Adrenal gland (tissue), 12 donors: ENCODE data around the gene C1orf56. TPM values are rescaled to one million over a fixed set of nuclear protein-coding genes. Genes with fewer than 3 reads are reported as not detected.
A peak's percentile ranks its signal among the peaks of the same experiment; 100 is the strongest.

Experiments
- DNase-seq, 7 donors: peaks; one replicate each; pipeline ENCODE4 v3.0.0-alpha.2; 2019 to 2020
- H3K27ac ChIP-seq, 5 donors: fragments of 200-600 bp; sonication (generic) in 4 of 5; 1 replicate in 3 of 5; 2 replicates in 2 of 5; pipeline versions ENCODE4 v1.5.1 to v1.8.0; 2016 to 2020; ENCODE audit warnings: mild to moderate bottlenecking in 1 of 5
- H3K27me3 ChIP-seq: fragments of 200-600 bp; 2 replicates; pipeline ENCODE4 v1.8.0; 2021
- H3K36me3 ChIP-seq, 2 donors: fragments of 200-600 bp; replicated peaks in 1 of 2; 1 replicate in 1 of 2; 2 replicates in 1 of 2; pipeline versions ENCODE4 v1.5.1 to v1.8.0; 2018 to 2022
- H3K4me1 ChIP-seq, 2 donors: fragments of 200-600 bp; replicated peaks in 1 of 2; 1 replicate in 1 of 2; 2 replicates in 1 of 2; pipeline versions ENCODE4 v1.5.1 to v1.8.0; 2018 to 2021
- H3K4me3 ChIP-seq, 4 donors: fragments of 200-600 bp; sonication (generic) in 3 of 4; one replicate each; pipeline ENCODE4 v1.5.1; 2016 to 2018
- H3K9me3 ChIP-seq, 3 donors: fragments of 200-600 bp; sonication (generic) in 1 of 3; replicated peaks in 1 of 3; 1 replicate in 2 of 3; 2 replicates in 1 of 3; pipeline versions ENCODE4 v1.5.1 to v1.8.0; 2016 to 2021
- POLR2A ChIP-seq, 2 donors: fragments of 450-650 bp; IDR thresholded peaks; one replicate each; pipeline ENCODE4 v1.6.1; 2017; ENCODE audit warnings: antibody characterized with exemption in 2 of 2, mild to moderate bottlenecking in 2 of 2, moderate library complexity in 1 of 2
- WGBS, 4 donors: extraction: QIAGEN DNeasy Blood & Tissue Kit in 2 of 4; methylation state at CpG; one replicate each; pipeline versions ENCODE4 v1.1.5 to v1.1.7; 2013 to 2017; 5-methylcytosine and 5-hydroxymethylcytosine counted together
- intact Hi-C, 2 donors: fragments of 100-400 bp; cut with DNase I; formaldehyde crosslinking; loops; one replicate each; pipeline versions ENCODE4 v1.14.1 to v1.15.0; 2022 to 2023
- polyA plus RNA-seq, 3 donors: library from polyadenylated mRNA; stranded (reverse); fragments of 200-250 nt in 2 of 3; fragments of 350-450 nt in 1 of 3; fragmentation: Illumina TruSeq in 1 of 3; extraction: RNeasy Lipid Tissue Mini Kit (QIAGEN cat#74804) in 1 of 3; gene quantifications; one replicate each; pipeline ENCODE4 v1.2.3, GENCODE V29; 2013 to 2014
- total RNA-seq, 9 donors: library from RNA; depleted of rRNA in 4 of 9; stranded (reverse); fragments of >200 nt in 4 of 9; fragments of 120-200 nt in 1 of 9; fragmentation: NEBNext Ultra II Directional in 1 of 9; extraction: Animal tissue kit (Norgen Biotek cat#: 25700) in 1 of 9; gene quantifications; one replicate each; pipeline versions ENCODE4 v1.1.0 to v1.2.4, GENCODE V29; 2013 to 2023
- TF ChIP-seq, protein P1 (sequence below), 6 experiments: fragments of 450-650 bp in 4 of 6; fragments of 200-600 bp in 2 of 6; sonication (generic) in 1 of 6; IDR thresholded peaks; 1 replicate in 5 of 6; 2 replicates in 1 of 6; pipeline versions ENCODE4 v1.5.1 to v1.8.0; 2016 to 2021; ENCODE audit warnings: antibody characterized with exemption in 6 of 6, mild to moderate bottlenecking in 2 of 6, moderate library complexity in 1 of 6
- donor health status: healthy with polysubstance abuse.
- donor health status: Bipolar disorder and iron deficiency.
- donor health status: DM: yes; HTN: yes; CAD: no.
- donor health status: DM: no; HTN: no; CAD: no.
- donor health status: DM: no; HTN: no; CAD: no.
- donor health status: DM: yes; HTN: yes; CAD: no.

The C1orf56 gene
- total and polyA plus RNA-seq, 12 donors: 3.9 to 29.7 (median 11.5) TPM

DNA sequence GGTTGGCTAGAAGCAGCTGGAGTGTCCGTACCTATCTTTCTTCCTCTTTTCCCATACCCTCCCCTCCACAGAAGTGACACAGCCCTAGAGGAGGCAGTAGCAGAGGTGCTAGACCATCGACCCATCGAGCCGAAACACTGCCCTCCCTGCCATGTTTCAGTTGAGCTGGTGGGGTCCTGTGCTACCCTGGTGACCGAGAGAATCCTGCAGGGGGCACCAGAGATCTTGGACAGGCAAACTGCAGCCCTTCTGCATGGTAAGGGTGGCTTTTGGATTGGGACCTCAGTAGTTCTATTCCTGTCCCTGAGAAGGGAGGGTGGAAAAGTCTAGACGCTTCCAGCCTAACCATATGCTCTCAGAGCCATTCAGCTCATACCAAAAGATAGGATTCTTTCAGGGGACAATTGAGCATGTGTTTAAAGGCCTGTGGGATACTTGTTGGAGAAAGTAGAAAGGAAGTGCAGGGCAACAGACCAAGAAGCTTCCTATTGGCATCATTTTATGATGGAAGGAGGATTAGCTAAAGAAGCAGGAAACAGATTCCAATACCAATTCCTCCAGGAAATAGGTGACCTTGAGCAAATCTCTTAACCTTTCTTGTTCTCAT, 22.9 kb upstream of the C1orf56 start:
- peaks cover 0 to 5% of the 10 kb centered on the region in 2 donors for H3K4me1 ChIP-seq
- peak; percentile 79 to 93 (median 88) for DNase-seq
- H3K36me3 ChIP-seq: peaks cover 0 to 33% of the 10 kb centered on the region in 2 donors
- TF ChIP-seq, protein P1, sequence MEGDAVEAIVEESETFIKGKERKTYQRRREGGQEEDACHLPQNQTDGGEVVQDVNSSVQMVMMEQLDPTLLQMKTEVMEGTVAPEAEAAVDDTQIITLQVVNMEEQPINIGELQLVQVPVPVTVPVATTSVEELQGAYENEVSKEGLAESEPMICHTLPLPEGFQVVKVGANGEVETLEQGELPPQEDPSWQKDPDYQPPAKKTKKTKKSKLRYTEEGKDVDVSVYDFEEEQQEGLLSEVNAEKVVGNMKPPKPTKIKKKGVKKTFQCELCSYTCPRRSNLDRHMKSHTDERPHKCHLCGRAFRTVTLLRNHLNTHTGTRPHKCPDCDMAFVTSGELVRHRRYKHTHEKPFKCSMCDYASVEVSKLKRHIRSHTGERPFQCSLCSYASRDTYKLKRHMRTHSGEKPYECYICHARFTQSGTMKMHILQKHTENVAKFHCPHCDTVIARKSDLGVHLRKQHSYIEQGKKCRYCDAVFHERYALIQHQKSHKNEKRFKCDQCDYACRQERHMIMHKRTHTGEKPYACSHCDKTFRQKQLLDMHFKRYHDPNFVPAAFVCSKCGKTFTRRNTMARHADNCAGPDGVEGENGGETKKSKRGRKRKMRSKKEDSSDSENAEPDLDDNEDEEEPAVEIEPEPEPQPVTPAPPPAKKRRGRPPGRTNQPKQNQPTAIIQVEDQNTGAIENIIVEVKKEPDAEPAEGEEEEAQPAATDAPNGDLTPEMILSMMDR (IDR thresholded peaks at IDR 0.05): peak; percentile 61 to 85 (median 74)
- no peak for TF ChIP-seq POLR2A (IDR thresholded peaks at IDR 0.05)
- intact Hi-C loops: loop anchor here in 1 of 2 donors (10.0 kb wide), 1 partner anchor 130 kb away; the partner anchor contains the start of gene TNFAIP8L2
- H3K4me3 ChIP-seq: no peak overlapping the region
- no peaks in the 10 kb centered on the region for H3K27me3 ChIP-seq
- no peaks in the 10 kb centered on the region for H3K9me3 ChIP-seq
- H3K27ac ChIP-seq: peak overlapping the region in 1 of 5 donors; percentile 41
- WGBS, 4 donors: 15 to 23% (median 18%) methylated on average over 5 to 6 of the region's 6 CpGs

DNA sequence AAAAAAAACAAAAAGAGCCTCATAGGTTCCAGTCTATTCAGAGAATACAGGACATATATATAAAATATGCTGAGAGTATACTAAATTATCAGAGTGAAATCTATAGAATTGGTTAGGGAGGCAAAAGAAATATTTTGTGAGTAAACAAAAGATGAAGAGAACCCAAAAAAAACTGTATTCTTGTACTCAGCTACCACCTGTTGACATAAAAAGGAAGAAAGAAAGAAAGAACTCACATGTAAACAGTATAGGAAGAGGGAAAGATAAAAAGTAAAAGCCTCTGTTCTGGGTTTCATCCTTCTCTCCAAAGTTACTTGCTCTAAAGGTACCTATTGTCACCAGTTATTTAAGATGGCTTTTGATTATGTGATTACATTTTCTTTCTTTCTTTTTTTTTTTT, 21.1 kb upstream of the C1orf56 start:
- DNase-seq: no peak
- no peak for TF ChIP-seq POLR2A (IDR thresholded peaks at IDR 0.05)
- TF ChIP-seq, protein P1 (IDR thresholded peaks at IDR 0.05): no peak
- Histone ChIP-seq H3K36me3 (peaks cover 0 to 49% of the 10 kb centered on the region in 2 donors), H3K9me3 (no peaks in the 10 kb centered on the region), H3K27me3 (no peaks in the 10 kb centered on the region), H3K27ac (no peak overlapping the region), H3K4me1 (peaks cover 0 to 5% of the 10 kb centered on the region in 2 donors), H3K4me3 (no peak overlapping the region)
- intact Hi-C loops: loop anchor here in 1 of 2 donors (10.0 kb wide), 1 partner anchor 128 kb away; the partner anchor contains the start of gene TNFAIP8L2

DNA sequence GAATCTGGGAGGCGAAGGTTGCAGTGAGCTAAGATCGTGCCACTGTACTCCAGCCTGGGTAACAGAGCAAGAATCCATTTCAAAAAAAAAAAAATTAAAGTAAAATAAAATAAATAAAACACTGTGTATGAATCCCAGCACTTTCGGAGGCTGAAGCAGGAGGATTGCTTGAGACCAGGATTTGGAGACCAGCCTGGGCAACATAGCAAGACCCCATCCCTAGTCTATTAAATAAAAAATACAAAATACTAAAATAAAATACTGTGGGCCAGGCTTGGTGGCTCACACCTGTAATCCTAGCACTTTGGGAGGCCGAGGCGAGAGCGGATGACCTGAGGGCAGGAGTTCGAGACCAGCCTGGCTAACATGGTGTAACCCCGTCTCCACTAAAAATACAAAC, 15.4 kb upstream of the C1orf56 start:
- Histone ChIP-seq H3K27me3 (no peaks in the 10 kb centered on the region), H3K27ac (no peak overlapping the region), H3K36me3 (peaks cover 0 to 49% of the 10 kb centered on the region in 2 donors), H3K4me1 (no peaks in the 10 kb centered on the region), H3K4me3 (no peak overlapping the region), H3K9me3 (no peaks in the 10 kb centered on the region)
- DNase-seq: no peak
- 95 to 96% (median 96%) methylated on average over 8 of the region's 8 CpGs for WGBS, 4 donors
- intact Hi-C loops: no loop called here
- TF ChIP-seq, protein P1 (IDR thresholded peaks at IDR 0.05): no peak
- no peak for TF ChIP-seq POLR2A (IDR thresholded peaks at IDR 0.05)

DNA sequence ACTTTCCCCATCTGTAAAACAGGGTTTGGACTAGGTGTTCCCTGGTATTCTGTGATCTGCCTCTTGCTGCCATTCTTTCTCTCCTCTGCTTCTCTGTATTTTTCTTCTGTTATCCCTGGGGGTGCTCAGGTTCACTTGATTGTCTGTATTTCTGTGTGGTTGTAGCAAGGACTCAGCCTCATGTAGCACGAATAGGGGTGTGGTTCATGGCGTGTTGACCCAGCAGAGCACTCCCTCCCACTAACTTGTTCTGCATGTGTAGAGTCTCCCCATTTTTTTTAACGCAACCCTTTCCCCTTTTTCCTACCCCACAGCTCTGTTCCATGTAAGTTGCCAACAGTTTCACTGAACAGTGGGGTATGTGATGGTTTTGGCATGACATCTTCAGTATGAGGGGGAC, 12.4 kb upstream of the C1orf56 start:
- TF ChIP-seq POLR2A (IDR thresholded peaks at IDR 0.05): no peak
- TF ChIP-seq, protein P1 (IDR thresholded peaks at IDR 0.05): no peak
- no peak overlapping the region for H3K27ac ChIP-seq
- no peak overlapping the region for H3K4me3 ChIP-seq
- intact Hi-C loops: no loop called here
- no peaks in the 10 kb centered on the region for H3K9me3 ChIP-seq
- no peaks in the 10 kb centered on the region for H3K4me1 ChIP-seq
- H3K27me3 ChIP-seq: no peaks in the 10 kb centered on the region
- no peak for DNase-seq
- H3K36me3 ChIP-seq: peaks cover 0 to 26% of the 10 kb centered on the region in 2 donors
- 90 to 97% (median 93%) methylated on average over 3 of the region's 3 CpGs for WGBS, 4 donors
